ENCODE data around the gene MYH14. TPM values are rescaled to one million over a fixed set of nuclear protein-coding genes. Genes with fewer than 3 reads are reported as not detected.

MYH14 gene
- total and polyA plus RNA-seq, 2 of the 4 experiments (the other 2 are of a cell fraction) = not detected

- Histone ChIP-seq H3K9me1 (ENCODE audit: insufficient read depth, low read length) (no peaks in the 10 kb centered on the region), H3K23ac (ENCODE audit: low read depth, low read length) (no peak overlapping the region), H3K27me3 (ENCODE audit: control insufficient read depth, insufficient read depth, low read length) (peaks cover 6% of the 10 kb centered on the region), H2AK9ac (replicated peaks; ENCODE audit: low read depth, low read length, poor library complexity) (no peak overlapping the region), H3K9me3 (ENCODE audit: control insufficient read depth, insufficient read depth, low read length) (no peaks in the 10 kb centered on the region), H4K8ac (ENCODE audit: low read depth in 2 of 2, low read length in 2 of 2) (no peak overlapping the region), H3K56ac (ENCODE audit: extremely low read depth, insufficient read depth, low read length) (no peak overlapping the region), H3K4me1 (ENCODE audit: control insufficient read depth, insufficient read depth, low read length) (no peaks in the 10 kb centered on the region), H3K79me1 (ENCODE audit: low read depth in 1 of 2, low read length in 2 of 2) (no peaks in the 10 kb centered on the region), H3K14ac (replicated peaks; ENCODE audit: low read depth, low read length) (no peak overlapping the region), H2BK5ac (ENCODE audit: low read depth, low read length, poor library complexity, severe bottlenecking) (no peak overlapping the region), H4K91ac (ENCODE audit: insufficient read depth, low read depth, low read length) (no peak overlapping the region), H2BK20ac (ENCODE audit: low read depth, low read length) (no peak overlapping the region), H2AK5ac (ENCODE audit: low read depth, low read length) (no peak overlapping the region), H4K20me1 (ENCODE audit: insufficient read depth, low read length) (no peaks in the 10 kb centered on the region), H4K5ac (ENCODE audit: low read depth, low read length) (no peak overlapping the region), H3K4me3 (ENCODE audit: insufficient read depth, low read depth, low read length) (no peak overlapping the region), H3K9ac (ENCODE audit: low read depth, low read length) (no peak overlapping the region), H2AFZ (replicated peaks; ENCODE audit: low read length, poor library complexity) (no peak overlapping the region), H3K27ac (ENCODE audit: insufficient read depth, low read length) (no peak overlapping the region), H3K18ac (ENCODE audit: low read depth, low read length) (no peak overlapping the region), H3K4ac (ENCODE audit: low read depth, low read length) (no peak overlapping the region), H3K36me3 (ENCODE audit: control insufficient read depth, insufficient read depth, low read length) (no peaks in the 10 kb centered on the region), H2BK120ac (ENCODE audit: low read depth, low read length) (no peak overlapping the region), H3K4me2 (ENCODE audit: low read depth, low read length) (no peak overlapping the region), H2BK15ac (ENCODE audit: low read depth, low read length) (no peak overlapping the region)
- dilution Hi-C loops (cut with HindIII; ENCODE audit: low sequenced_read_pairs, unreplicated experiment) = no loop called here
- intact Hi-C loops (cut with micrococcal nuclease) = no loop called here
- CTCF ChIA-PET = no interaction called here
- no peak for ATAC-seq (ENCODE audit: low read depth)
- 59% methylated on average over 9 of the region's 12 CpGs; no CpG with 5 or more reads in 1 of the 2 experiments for WGBS, 2 experiments (ENCODE audit: extremely low coverage in 2 of 2, insufficient read length in 1 of 2)
- TF ChIP-seq NFE2L2 (IDR thresholded peaks at IDR 0.05; ENCODE audit: low read depth, low read length) (no peak), SMC3 (IDR thresholded peaks at IDR 0.05; ENCODE audit: low read depth, low read length) (no peak), USF2 (IDR thresholded peaks at IDR 0.05; ENCODE audit: low read depth, low read length) (no peak), CEBPB (IDR thresholded peaks at IDR 0.05; ENCODE audit: low read depth, low read length) (no peak), POLR2A (IDR thresholded peaks at IDR 0.05; ENCODE audit: low read depth, low read length) (no peak), RCOR1 (IDR thresholded peaks at IDR 0.05; ENCODE audit: insufficient replicate concordance, low read length) (no peak), FOS (IDR thresholded peaks at IDR 0.05; ENCODE audit: low read depth, low read length) (no peak), MAZ (IDR thresholded peaks at IDR 0.05; ENCODE audit: borderline replicate concordance, low read depth, low read length) (no peak), ELK1 (IDR thresholded peaks at IDR 0.05; ENCODE audit: borderline replicate concordance, low read depth, low read length) (no peak), BHLHE40 (IDR thresholded peaks at IDR 0.05; ENCODE audit: low read depth, low read length) (no peak)
- TF ChIP-seq, protein P1, sequence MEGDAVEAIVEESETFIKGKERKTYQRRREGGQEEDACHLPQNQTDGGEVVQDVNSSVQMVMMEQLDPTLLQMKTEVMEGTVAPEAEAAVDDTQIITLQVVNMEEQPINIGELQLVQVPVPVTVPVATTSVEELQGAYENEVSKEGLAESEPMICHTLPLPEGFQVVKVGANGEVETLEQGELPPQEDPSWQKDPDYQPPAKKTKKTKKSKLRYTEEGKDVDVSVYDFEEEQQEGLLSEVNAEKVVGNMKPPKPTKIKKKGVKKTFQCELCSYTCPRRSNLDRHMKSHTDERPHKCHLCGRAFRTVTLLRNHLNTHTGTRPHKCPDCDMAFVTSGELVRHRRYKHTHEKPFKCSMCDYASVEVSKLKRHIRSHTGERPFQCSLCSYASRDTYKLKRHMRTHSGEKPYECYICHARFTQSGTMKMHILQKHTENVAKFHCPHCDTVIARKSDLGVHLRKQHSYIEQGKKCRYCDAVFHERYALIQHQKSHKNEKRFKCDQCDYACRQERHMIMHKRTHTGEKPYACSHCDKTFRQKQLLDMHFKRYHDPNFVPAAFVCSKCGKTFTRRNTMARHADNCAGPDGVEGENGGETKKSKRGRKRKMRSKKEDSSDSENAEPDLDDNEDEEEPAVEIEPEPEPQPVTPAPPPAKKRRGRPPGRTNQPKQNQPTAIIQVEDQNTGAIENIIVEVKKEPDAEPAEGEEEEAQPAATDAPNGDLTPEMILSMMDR (conservative IDR thresholded peaks at IDR 0.05; ENCODE audit: low read depth, low read length) = no peak
- no TSS peak for BruUV-seq (replicated peaks)
- no peak for DNase-seq
- in situ Hi-C loops (cut with MboI; ENCODE audit: low sequenced_read_pairs) = no loop called here
- POLR2A ChIA-PET (ENCODE audit: unreplicated experiment) = no interaction called here
Measured at GRCh38 chr19:50322234-50322633, 118.8 kb downstream of the MYH14 start.

Data from IMR-90 (cell line).